HEK293T (cell line): Measurements from ENCODE around the gene CDH4.

Experiments
- BHLHE40 ChIP-seq: fragments of 450-650 bp; IDR thresholded peaks from 2 replicates; pipeline ENCODE4 v1.6.1; 2016; ENCODE audit warnings: mild to moderate bottlenecking, moderate library complexity, borderline replicate concordance
- TF ChIP-seq, protein P1 (sequence below): fragments of 450-650 bp; IDR thresholded peaks from 2 replicates; pipeline ENCODE4 v1.6.1; 2016

DNA sequence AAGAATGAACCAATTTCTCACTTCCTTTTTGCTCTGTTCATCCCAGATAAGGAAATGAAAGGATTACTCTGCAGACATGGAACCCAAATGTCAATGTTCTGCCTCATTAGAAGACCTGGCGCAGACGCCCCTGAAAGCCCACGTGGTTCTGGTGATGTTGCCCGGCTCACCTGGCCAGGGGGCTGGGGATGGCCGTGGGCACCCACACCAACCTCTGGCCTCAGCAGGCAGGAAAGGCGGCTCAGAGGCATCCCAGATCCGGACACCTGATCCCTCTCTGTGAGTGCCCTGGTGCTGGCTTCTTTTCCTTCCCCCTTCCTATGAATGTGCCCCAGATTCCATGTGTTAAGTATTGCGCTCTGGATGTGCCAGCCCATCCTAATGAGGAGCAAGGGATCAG lies 33.6 kb downstream of the CDH4 start:
- TF ChIP-seq BHLHE40 = no peak
- TF ChIP-seq, protein P1, sequence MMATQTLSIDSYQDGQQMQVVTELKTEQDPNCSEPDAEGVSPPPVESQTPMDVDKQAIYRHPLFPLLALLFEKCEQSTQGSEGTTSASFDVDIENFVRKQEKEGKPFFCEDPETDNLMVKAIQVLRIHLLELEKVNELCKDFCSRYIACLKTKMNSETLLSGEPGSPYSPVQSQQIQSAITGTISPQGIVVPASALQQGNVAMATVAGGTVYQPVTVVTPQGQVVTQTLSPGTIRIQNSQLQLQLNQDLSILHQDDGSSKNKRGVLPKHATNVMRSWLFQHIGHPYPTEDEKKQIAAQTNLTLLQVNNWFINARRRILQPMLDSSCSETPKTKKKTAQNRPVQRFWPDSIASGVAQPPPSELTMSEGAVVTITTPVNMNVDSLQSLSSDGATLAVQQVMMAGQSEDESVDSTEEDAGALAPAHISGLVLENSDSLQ = no peak
